DMS 273 (cell line): ENCODE results near the gene DACT3.

Experiments used
- DNase-seq: peaks from one replicate; lab custom pipeline; 2025; ENCODE audit not compliant: unreplicated experiment; lab: John Stamatoyannopoulos, UW

Gene DACT3

GRCh38 chr19:46614114-46614722 lies 46.8 kb downstream of the DACT3 start:
- DNase-seq, result peak; percentile 91

DNA sequence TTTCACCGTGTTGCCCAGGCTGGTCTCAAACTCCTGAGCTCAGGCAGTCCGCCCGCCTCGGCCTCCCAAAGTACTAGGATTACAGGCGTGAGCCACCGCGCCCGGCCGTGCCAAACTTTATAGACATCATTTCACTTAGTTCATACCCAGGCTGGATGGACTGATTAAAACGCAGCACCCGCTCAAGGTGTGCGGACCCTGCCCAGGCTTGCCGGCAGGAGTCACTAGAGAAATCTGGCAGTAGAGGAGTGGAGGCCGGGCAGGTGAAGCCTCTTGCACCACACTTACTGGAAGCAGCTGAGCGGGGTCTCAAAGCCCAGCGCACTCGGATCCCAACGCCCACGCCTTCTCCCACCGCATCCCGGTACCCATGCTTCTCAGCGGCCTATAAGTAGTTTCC lies 47.5 kb downstream of the DACT3 start:
- DNase-seq, result no peak

- DNase-seq, result no peak
Measured at GRCh38 chr19:46611776-46612175, 49.2 kb downstream of the DACT3 start.

GRCh38 chr19:46610851-46611770 lies 49.9 kb downstream of the DACT3 start:
- DNase-seq, result no peak

DNA sequence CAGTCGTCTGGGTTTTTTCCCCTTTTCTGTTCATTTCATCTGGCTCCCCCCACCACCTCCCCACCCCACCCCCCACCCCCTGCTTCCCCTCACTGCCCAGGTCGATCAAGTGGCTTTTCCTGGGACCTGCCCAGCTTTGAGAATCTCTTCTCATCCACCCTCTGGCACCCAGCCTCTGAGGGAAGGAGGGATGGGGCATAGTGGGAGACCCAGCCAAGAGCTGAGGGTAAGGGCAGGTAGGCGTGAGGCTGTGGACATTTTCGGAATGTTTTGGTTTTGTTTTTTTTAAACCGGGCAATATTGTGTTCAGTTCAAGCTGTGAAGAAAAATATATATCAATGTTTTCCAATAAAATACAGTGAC lies 50.6 kb downstream of the DACT3 start:
- no peak for DNase-seq

DNA sequence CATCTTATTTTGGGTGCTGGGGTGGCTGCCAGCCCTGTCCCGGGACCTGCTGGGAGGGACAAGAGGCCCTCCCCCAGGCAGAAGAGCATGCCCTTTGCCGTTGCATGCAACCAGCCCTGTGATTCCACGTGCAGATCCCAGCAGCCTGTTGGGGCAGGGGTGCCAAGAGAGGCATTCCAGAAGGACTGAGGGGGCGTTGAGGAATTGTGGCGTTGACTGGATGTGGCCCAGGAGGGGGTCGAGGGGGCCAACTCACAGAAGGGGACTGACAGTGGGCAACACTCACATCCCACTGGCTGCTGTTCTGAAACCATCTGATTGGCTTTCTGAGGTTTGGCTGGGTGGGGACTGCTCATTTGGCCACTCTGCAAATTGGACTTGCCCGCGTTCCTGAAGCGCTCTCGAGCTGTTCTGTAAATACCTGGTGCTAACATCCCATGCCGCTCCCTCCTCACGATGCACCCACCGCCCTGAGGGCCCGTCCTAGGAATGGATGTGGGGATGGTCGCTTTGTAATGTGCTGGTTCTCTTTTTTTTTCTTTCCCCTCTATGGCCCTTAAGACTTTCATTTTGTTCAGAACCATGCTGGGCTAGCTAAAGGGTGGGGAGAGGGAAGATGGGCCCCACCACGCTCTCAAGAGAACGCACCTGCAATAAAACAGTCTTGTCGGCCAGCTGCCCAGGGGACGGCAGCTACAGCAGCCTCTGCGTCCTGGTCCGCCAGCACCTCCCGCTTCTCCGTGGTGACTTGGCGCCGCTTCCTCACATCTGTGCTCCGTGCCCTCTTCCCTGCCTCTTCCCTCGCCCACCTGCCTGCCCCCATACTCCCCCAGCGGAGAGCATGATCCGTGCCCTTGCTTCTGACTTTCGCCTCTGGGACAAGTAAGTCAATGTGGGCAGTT lies 51.2 kb downstream of the DACT3 start:
- no peak for DNase-seq

DNA sequence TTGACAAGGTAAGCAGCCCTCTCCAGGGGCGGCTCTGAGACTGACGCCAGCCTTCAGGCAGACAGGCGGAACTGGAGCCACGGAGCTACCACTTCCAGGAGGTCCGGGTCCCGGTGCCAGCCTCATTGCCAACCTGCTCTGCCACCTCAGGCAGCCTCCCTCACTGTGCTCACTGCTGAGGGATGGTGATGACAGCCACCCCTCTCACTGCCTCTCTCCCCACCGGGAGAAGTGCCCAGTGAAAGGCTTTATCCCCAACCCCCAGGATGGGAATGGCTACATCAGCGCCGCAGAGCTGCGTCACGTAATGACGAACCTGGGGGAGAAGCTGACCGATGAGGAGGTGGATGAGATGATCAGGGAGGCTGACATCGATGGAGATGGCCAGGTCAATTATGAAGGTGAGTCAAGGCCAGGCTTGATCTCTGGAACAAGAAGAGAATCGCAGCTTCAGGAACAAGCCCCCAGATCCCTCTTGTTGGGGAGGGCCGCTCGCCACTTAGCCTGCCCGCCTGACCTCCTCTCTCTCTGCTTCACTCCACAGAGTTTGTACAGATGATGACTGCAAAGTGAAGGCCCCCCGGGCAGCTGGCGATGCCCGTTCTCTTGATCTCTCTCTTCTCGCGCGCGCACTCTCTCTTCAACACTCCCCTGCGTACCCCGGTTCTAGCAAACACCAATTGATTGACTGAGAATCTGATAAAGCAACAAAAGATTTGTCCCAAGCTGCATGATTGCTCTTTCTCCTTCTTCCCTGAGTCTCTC lies 52.2 kb downstream of the DACT3 start:
- no peak for DNase-seq

GRCh38 chr19:46608178-46608577 lies 52.8 kb downstream of the DACT3 start:
- no peak for DNase-seq

GRCh38 chr19:46607448-46607841 lies 53.5 kb downstream of the DACT3 start:
- no peak for DNase-seq

DNA sequence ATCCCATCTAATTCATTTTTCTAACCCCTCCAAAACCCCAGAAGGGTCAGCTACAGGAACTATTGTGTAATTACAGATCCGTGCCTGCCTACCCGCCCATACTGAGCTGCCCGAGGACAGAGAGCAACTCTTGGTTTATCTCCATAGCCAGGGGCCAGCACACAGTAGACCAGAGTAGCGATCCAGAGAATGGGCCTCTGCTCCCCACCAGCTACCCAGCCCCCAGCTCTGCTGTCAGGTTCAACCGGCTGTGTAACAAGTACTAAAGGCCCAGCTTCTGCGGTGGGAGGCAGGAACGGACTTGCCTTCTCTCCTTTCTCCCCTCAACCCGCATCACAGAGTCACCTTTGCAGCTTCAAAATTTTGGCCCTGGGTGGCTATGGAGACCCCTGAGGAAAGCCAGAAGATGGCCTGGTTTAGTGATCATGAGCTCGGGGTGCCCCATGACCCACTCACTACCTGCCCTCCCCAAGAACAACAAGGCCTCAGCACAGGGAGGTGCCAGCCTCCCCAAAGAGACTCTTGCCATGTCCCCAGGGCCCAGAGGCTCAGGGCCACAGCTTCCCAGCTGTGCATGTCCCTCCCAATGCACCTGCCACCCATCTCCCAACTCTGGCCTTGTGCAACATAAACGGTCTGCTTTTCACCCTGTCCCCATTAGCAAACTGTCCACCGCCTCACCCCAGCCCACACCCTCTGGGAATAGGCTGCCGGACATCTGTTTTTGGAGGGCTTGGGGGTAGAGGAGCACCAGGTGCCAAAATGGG lies 54.1 kb downstream of the DACT3 start:
- DNase-seq, result no peak

- DNase-seq, result no peak
Measured at GRCh38 chr19:46606019-46606418, 55.0 kb downstream of the DACT3 start.

GRCh38 chr19:46605356-46605821 lies 55.6 kb downstream of the DACT3 start:
- DNase-seq, result no peak

GRCh38 chr19:46604781-46605355 lies 56.1 kb downstream of the DACT3 start:
- no peak for DNase-seq

DNA sequence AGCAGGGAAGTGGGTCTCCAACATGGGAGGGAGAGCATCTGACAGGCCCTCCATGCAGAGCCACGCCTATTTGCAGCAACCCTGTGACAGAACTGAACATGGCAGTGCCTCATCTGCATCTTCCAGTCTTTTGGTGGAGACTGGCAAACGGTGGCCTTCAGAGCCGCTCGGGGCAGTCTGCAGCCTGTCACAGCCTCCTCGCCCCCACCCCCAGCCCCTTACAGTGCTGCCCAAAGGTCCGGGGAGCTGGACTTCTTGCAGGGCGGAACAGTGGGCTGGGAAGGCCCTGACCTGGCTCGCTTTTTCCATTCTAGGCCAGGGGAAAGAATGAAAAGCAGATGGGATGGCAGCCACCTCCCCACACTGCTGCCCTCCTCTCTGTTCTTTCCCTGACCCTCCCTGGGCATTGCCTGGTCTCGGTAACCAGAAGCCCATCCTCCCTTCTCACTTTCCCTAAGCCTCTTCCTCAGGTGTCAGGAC lies 57.2 kb downstream of the DACT3 start:
- no peak for DNase-seq

- no peak for DNase-seq
Measured at GRCh38 chr19:46603195-46603637, 57.8 kb downstream of the DACT3 start.

GRCh38 chr19:46602392-46603194 lies 58.4 kb downstream of the DACT3 start:
- DNase-seq, result no peak

DNA sequence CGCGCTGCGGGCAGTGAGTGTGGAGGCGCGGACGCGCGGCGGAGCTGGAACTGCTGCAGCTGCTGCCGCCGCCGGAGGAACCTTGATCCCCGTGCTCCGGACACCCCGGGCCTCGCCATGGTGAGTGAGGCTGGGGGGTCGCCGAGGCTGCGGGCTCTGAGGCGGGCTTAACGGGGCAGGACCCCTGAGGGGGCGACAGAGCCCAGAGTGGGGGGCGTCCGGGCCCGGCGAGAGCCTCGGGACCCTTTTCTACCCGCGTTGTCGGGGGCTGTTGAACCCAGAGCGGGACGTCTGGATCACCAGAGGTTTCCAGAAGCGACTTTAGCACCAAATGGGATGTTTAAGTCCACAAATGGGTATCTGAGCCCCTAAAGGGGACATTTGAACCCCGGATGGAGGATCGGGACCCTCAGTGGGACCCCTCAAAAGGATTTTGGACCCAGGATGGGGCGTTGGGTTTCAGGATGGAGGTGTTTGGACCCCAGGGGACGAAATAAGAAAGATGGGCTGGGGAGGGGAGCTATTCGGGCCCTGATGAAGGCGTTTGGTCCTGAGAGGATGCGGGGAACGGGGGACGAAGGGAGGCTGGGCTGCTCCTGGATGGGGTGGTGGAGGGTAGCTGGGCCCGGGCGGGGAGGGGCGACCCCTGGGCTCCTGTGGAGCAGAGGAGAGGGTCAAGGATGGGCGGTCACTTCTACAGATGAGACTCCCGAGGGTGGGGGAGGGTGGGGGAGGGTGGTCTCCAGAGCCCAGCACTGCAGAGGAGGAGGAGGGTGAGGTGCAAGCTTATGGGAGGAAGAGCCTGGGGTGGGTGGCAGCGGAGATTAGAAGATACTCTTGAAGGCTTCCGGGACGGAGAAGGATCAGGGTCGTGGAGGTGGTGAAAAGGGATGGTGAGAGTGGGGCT lies 59.4 kb downstream of the DACT3 start, which contains the start of gene CALM3:
CALM3 (plus strand) TSS at position 13 of the 907 bp plus-strand sequence; CDS start at position 118, 105 bp downstream.
- DNase-seq, result no peak
